Measurements from ENCODE around the gene LZTS2.

The LZTS2 gene

GRCh38 chr10:101030496-101031127 is 31.0 kb downstream of the LZTS2 start (continued):
- no peak for TF ChIP-seq INSM2 (tag by site-specific recombination; IDR thresholded peaks at IDR 0.05)
- no peak for TF ChIP-seq ZNF280C (tag by site-specific recombination; IDR thresholded peaks at IDR 0.05)
- peak; percentile 76 for TF ChIP-seq ZNF335 (tag by site-specific recombination; conservative IDR thresholded peaks at IDR 0.05)
- TF ChIP-seq ZNF10 (tag by site-specific recombination; IDR thresholded peaks at IDR 0.05): no peak
- no peak for TF ChIP-seq ZNF302 (tag by site-specific recombination; IDR thresholded peaks at IDR 0.05; ENCODE audit: low read depth)
- TF ChIP-seq ZNF157 (tag by site-specific recombination; IDR thresholded peaks at IDR 0.05): no peak

GRCh38 chr10:101031128-101031795 is 31.7 kb downstream of the LZTS2 start, which contains the start of the genes PDZD7 and SFXN3:
Gene PDZD7, minus strand, starts transcription at chr10:101031129. Its CDS starts 910 bp downstream, at chr10:101030219.
Gene SFXN3, plus strand, starts transcription at chr10:101031234. Its CDS starts 3,461 bp downstream, at chr10:101034695.
- CTCF ChIA-PET: interaction anchor here (0.6 to 6.9 kb wide), 15 partner anchors 10 to 1613 kb away, joined by 3 to 129 read pairs (median 3); partner anchors contain the start of gene LZTS2
- Histone ChIP-seq H3K36me3 (ENCODE audit: control insufficient read depth in 2 of 2, insufficient read depth in 1 of 2, low read length in 2 of 2) (peaks cover 0 to 7% of the 10 kb centered on the region in 2 experiments; a peak in 1 of 3 replicates), H3K9me3 (ENCODE audit: control insufficient read depth, insufficient read depth, low read depth, low read length) (no peaks in the 10 kb centered on the region), H3K27ac (ENCODE audit: extremely low read depth, low read depth, low read length) (peak within 1 kb of the TSS; percentile 64), H3K4me1 (ENCODE audit: control insufficient read depth, insufficient read depth, low read length) (peaks cover 20% of the 10 kb centered on the region), H3K4me3 (ENCODE audit: low read depth, low read length) (peak within 1 kb of the TSS; percentile 45)
- POLR2A ChIA-PET: interaction anchor here (1.0 to 2.6 kb wide), 8 partner anchors 9 to 119 kb away, joined by 3 to 29 read pairs (median 8); partner anchors contain the start of genes KAZALD1 and SLF2
- no peak for TF ChIP-seq REPIN1 (tag by site-specific recombination; IDR thresholded peaks at IDR 0.05; ENCODE audit: low read depth)
- TF ChIP-seq ZBTB20 (tag by site-specific recombination; IDR thresholded peaks at IDR 0.05): peak; percentile 95
- TF ChIP-seq ZNF366 (tag by site-specific recombination; conservative IDR thresholded peaks at IDR 0.05): no peak
- TF ChIP-seq ZBTB11 (tag by site-specific recombination; conservative IDR thresholded peaks at IDR 0.05; ENCODE audit: low read depth): no peak
- no peak for TF ChIP-seq ZNF112 (tag by site-specific recombination; IDR thresholded peaks at IDR 0.05)
- no peak for TF ChIP-seq ZNF776 (tag by site-specific recombination; IDR thresholded peaks at IDR 0.05; ENCODE audit: borderline replicate concordance)
- TF ChIP-seq ZNF423 (tag by site-specific recombination; IDR thresholded peaks at IDR 0.05): no peak
- peak; percentile 58 for TF ChIP-seq ZNF629 (tag by site-specific recombination; IDR thresholded peaks at IDR 0.05)
- no peak for TF ChIP-seq ZNF658 (tag by site-specific recombination; IDR thresholded peaks at IDR 0.05)
- no peak for TF ChIP-seq ZNF791 (tag by site-specific recombination; IDR thresholded peaks at IDR 0.05)
- TF ChIP-seq ZNF488 (tag by site-specific recombination; IDR thresholded peaks at IDR 0.05): no peak
- peak; percentile 93 for TF ChIP-seq ZBTB17 (tag by site-specific recombination; IDR thresholded peaks at IDR 0.05)
- no peak for TF ChIP-seq ZNF639 (tag by site-specific recombination; IDR thresholded peaks at IDR 0.05)
- no peak for TF ChIP-seq KLF7 (tag by site-specific recombination; IDR thresholded peaks at IDR 0.05; ENCODE audit: borderline replicate concordance)
- TF ChIP-seq ZNF174 (tag by site-specific recombination; IDR thresholded peaks at IDR 0.05): no peak
- TF ChIP-seq ZNF843 (tag by site-specific recombination; IDR thresholded peaks at IDR 0.05): no peak
- no peak for TF ChIP-seq ZNF248 (tag by site-specific recombination; IDR thresholded peaks at IDR 0.05)
- no peak for TF ChIP-seq ZNF157 (tag by site-specific recombination; IDR thresholded peaks at IDR 0.05)
- no peak for TF ChIP-seq ZBTB6 (tag by site-specific recombination; IDR thresholded peaks at IDR 0.05)
- no peak for TF ChIP-seq ZSCAN30 (tag by site-specific recombination; IDR thresholded peaks at IDR 0.05)
